Endometrial microvascular endothelial cells (primary cell): Measurements from ENCODE around the gene COL4A1. TPM values are rescaled to one million over a fixed set of nuclear protein-coding genes. Genes with fewer than 3 reads are reported as not detected.
"Not testable (repeated sequence)": the region's sequence is repeated elsewhere in the genome, so short reads cannot be mapped to it uniquely, and the experiment has no call there.

Experiments
- in situ Hi-C: cut with HindIII; loops from 2 replicates; pipeline ENCODE4 v1.10.0; 2017; ENCODE audit warnings: low sequenced_read_pairs, low pct_unique_long_range_greater_than_20kb; ENCODE audit errors: inconsistent ontology term
- total RNA-seq: library from RNA; depleted of rRNA; stranded (reverse); fragments of >200 nt; gene quantifications from one replicate; pipeline ENCODE4 v1.2.3, GENCODE V29; 2015; ENCODE audit errors: inconsistent ontology term

The COL4A1 gene
- total RNA-seq, 1 donor from 2014 or later = 568 TPM

DNA sequence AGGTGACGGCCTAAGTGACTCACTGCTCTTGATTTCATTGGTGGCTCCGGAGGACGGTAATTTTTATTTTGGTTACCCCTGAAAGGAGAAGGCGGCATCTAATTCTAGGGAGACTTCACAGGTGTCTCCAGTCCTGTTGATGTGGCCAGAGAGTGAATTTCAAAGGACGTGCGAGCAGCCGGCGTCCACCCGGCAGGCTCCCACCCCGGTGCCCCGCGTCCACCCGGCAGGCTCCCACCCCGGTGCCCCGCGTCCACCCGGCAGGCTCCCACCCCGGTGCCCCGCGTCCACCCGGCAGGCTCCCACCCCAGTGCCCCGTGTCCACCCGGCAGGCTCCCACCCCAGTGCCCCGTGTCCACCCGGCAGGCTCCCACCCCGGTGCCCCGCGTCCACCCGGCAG is 6.3 kb upstream of the COL4A1 start:
- in situ Hi-C loops = not testable (repeated sequence)

DNA sequence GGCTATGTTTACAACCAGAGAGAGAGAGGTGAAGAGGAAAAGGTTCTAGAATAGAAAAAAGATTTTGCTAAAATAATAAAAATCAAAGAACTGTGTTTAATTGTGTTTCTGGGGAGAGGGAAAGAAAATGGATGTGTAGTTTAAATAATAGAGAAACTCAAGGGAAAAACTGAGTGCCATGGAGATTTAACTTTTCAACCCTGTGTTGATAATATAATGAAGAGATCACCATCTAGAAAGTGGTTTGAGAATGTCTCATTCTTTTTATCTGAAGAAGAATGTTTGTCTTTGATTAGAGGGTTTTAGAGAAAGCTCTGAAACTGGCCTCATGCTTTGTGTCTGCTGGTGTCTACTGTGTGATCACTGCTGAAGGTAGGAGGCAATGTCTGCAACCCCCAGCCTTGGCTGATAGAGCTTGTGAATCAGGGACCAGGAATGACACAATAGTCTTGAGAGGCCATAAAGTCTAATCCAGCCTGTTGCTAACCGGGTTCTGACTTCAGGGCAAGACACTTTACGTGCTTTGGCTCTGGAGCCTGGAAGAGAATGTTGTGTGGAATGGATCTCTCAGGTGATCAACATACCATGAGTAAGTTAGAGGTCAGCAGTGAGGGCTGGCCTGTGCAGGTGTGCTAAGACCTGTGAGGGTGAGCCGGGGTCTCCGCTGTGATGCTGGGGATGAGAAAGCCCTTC is 5.5 kb upstream of the COL4A1 start:
- in situ Hi-C loops = no loop called here

DNA sequence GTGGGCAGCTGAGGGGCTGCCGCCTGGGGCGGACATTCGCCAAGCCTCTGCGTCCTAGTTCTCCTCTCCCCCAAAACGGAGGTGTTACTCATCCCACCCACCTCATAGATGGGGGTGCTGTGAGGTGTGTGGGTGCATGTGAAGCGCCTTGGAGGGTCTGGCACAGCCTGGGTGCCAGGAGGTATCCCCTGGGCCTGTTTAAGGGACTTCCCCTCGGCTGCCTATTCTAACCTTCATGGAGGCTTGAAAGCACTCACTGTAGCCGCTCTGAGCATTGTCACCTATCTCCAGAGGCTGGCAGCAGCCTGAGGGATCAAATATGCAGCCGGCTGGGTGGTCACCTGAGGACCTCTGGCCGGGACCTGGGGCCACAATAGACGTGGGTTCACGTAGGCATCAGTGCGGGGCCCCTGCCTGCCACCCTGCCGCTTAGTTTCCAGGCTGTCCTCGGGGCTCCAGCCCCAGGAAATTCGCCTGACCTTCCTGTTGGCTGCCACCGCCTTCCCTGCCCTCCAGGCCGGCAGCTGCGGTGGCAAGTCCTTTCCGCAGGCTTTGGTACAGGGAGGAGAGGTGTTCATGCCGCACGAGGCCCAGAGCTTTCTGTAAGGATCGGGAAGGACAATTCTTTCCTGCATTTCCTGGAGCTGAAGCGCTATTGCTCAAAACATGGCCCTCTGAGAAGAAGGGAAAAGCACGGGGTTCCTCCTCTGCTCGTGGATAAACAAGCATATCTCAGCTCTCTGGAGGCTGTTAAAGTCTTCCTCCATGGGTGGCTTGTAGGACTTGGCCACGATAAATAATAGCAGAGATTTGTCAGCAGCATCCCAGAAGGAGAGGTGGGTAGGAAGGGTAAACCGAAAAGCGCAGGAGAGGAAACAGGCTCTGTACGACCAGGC is 4.7 kb upstream of the COL4A1 start:
- in situ Hi-C loops = no loop called here

GRCh38 chr13:110310541-110311442 is 3.8 kb upstream of the COL4A1 start:
- in situ Hi-C loops = no loop called here

GRCh38 chr13:110309661-110310524 is 2.9 kb upstream of the COL4A1 start:
- in situ Hi-C loops = no loop called here

DNA sequence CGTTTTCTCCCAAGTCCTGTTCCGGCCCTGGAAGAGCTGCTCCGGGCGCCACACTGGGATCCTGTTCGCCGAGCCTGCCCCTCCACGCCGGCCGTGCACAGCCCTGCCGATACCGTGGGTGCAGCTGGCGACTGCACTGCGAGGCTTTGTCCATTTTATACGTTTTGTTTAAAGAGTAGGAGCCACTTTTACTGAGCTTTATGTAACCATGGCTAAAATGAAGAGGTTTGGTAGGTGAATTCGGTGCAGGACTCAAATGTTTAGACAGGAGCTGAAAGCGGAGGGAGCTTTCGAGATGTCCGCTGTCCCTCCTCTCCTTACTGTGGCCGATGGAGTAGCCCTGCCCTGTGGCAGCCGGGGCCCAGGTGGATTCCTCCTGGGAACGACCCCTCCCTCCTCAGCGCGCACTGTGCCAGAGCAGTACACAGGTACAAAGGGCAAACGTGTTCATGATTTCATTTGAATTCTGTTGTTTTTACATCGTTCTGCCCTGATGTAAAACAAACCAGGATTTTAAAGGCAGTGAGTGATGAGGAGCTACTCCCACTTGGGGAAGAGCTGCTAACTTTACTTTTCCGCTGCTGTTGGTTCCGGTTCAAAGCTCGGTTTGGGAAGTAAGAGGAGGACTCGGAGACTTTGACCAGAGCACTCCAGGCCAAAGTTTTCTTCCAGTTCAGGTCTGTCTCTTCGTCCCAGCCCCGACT is 1.9 kb upstream of the COL4A1 start:
- in situ Hi-C loops = no loop called here

- in situ Hi-C loops = no loop called here
These were observed 1.1 kb upstream of the COL4A1 start for GRCh38 chr13:110307767-110308655.

DNA sequence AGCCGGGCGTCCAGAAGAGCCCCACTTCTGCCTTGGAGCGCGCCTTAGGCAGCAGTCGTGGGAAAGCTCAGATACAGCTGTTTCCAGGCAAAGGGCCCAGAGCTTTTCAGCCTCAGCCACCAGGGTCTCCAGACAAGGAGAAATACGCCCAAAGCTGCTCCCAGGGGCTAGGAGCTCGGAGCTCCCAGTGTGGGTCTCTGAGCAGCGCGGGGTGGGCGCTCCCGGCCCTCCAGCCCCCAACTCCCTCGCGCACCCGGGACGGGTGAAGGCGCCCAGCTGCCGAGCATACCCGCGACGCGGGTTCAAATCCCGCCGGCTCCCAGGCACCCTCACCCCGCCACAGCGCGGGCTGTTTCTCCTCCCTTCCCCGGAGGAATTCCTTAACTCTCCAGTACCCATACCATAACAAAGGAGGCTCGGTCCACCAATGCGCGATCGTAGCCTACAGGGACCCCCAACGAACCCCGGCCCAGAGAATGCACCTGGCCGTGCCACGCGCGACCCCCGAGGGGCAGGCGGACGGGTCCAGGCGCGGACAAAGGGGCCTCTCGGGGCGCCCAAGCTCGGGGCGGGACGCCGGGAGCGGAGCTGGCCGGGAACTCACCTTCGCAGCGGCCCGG is 507 bp downstream of the COL4A1 start:
- in situ Hi-C loops = no loop called here

GRCh38 chr13:110305949-110306339 is 1.0 kb downstream of the COL4A1 start:
- in situ Hi-C loops = no loop called here

GRCh38 chr13:110305544-110305943 is 1.4 kb downstream of the COL4A1 start:
- in situ Hi-C loops = no loop called here

DNA sequence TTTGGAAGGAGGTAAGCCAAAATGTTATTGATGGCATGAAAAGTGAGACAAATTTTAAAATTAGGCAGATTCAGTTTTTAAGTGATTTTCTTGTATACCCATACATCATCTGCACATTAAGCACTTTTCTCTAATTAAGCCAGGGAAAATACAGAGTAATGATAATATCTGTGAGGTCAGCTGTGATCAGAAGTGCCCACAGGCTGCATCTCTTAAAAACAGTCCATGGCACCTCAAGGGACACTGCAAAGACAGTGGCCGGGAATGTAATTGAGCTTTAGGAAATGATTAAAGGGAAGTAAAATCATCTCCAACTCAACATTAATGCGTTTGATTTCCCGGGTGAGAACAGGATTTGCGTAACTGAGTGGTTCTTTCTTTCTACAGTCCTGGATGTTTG is 2.0 kb downstream of the COL4A1 start:
- in situ Hi-C loops = no loop called here

GRCh38 chr13:110304256-110304655 is 2.7 kb downstream of the COL4A1 start:
- in situ Hi-C loops = no loop called here

GRCh38 chr13:110303644-110304043 is 3.3 kb downstream of the COL4A1 start:
- in situ Hi-C loops = no loop called here

DNA sequence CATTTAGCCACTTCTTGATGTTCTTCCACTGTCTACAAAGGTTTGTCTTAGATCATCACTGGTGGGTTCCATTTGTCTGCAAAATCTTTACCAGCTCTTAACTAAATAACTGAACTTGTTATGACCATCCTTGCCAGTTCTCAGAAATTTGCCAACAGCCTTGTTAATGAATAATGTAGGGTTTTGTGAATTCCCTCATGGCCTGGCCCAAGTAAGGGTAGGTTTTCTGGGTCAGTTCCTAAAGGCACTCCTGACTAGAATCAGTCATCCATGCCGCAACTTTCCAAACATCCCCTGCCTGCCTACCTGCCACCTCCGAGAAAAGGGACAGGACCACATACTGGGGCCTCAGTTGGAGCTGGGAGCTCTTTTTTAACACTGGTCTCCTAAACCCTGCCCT is 4.0 kb downstream of the COL4A1 start:
- in situ Hi-C loops = no loop called here

GRCh38 chr13:110301606-110302553 is 5.1 kb downstream of the COL4A1 start:
- in situ Hi-C loops = no loop called here

DNA sequence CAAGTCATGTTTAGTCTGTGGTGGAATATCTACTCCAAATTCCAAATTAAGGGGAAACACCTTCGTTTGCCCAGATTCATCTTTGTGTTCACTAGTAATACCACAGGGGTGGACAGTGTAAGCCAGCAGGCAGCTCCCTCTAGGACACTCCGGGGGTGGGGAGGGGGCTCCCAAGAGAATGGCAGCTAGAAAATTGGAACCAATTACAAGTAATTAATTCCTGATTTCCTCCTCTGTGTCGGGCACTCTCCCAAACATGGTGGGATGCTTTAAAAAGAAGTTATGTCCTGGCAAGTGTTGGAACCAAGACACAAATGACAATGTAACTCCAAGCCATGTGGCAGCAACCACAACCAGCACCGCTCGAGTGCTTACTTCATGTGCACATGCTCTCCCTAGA is 5.9 kb downstream of the COL4A1 start:
- in situ Hi-C loops = no loop called here
